Measurements from ENCODE around the gene KIF12.

- no peak for TF ChIP-seq CTCF (IDR thresholded peaks at IDR 0.05; ENCODE audit: low read depth, low read length, poor library complexity, severe bottlenecking)
- no peak for TF ChIP-seq EZH2phosphoT487 (IDR thresholded peaks at IDR 0.05; ENCODE audit: borderline replicate concordance, low read length)
These were observed 8.4 kb upstream of the KIF12 start for GRCh38 chr9:114107286-114108001.
